SK-N-SH treated with all-trans-retinoic acid at 6 μM for 48 hours (cell line): ENCODE results near the gene NFATC2IP.

ENCODE experiments used
- ATAC-seq: fragments of 200-7000 bp; cut with Tn5 transposase; 3 replicates; pipeline ENCODE4 v1.9.1; 2020; ENCODE audit warnings: mild to moderate bottlenecking, moderate library complexity
- BACH2 ChIP-seq: fragments of 250-450 bp; sonication (Bioruptor Pico); IDR thresholded peaks from 2 replicates; pipeline ENCODE4 v1.9.0; 2021; ENCODE audit warnings: mild to moderate bottlenecking, borderline replicate concordance
- CSDC2 ChIP-seq: fragments of 250-450 bp; sonication (Bioruptor Pico); IDR thresholded peaks from 2 replicates; pipeline ENCODE4 v1.5.0; 2020; ENCODE audit warnings: mild to moderate bottlenecking, moderate library complexity
- ISL1 ChIP-seq: fragments of 250-450 bp; sonication (Bioruptor Pico); IDR thresholded peaks from 2 replicates; pipeline ENCODE4 v2.1.2; 2022; ENCODE audit warnings: mild to moderate bottlenecking, moderate library complexity
- OSR1 ChIP-seq: fragments of 250-450 bp; sonication (Bioruptor Pico); IDR thresholded peaks from 2 replicates; pipeline ENCODE4 v1.8.0; 2022; ENCODE audit warnings: moderate library complexity, mild to moderate bottlenecking, inconsistent platforms
- PPARA ChIP-seq: fragments of 250-450 bp; sonication (Bioruptor Pico); IDR thresholded peaks from 2 replicates; pipeline ENCODE4 v1.5.0; 2020; ENCODE audit warnings: mild to moderate bottlenecking, borderline replicate concordance
- RARB ChIP-seq: fragments of 250-450 bp; sonication (Bioruptor Pico); IDR thresholded peaks from 2 replicates; pipeline ENCODE4 v1.8.0; 2021; ENCODE audit warnings: mild to moderate bottlenecking, moderate library complexity
- SNAI2 ChIP-seq: fragments of 250-450 bp; sonication (Bioruptor Pico); IDR thresholded peaks from 2 replicates; pipeline ENCODE4 v1.5.0; 2020; ENCODE audit warnings: mild to moderate bottlenecking, moderate library complexity
- TCF4 ChIP-seq: fragments of 250-450 bp; sonication (Bioruptor Pico); IDR thresholded peaks from 2 replicates; pipeline ENCODE4 v1.8.0; 2021; ENCODE audit warnings: mild to moderate bottlenecking, moderate library complexity, borderline replicate concordance
- TOX ChIP-seq: fragments of 250-450 bp; sonication (Bioruptor Pico); IDR thresholded peaks from 2 replicates; pipeline ENCODE4 v1.8.0; 2021; ENCODE audit warnings: mild to moderate bottlenecking, moderate library complexity, borderline replicate concordance
- ZC3H10 ChIP-seq: fragments of 250-450 bp; sonication (Bioruptor Pico); IDR thresholded peaks from 2 replicates; pipeline ENCODE4 v1.5.1; 2021; ENCODE audit warnings: mild to moderate bottlenecking, moderate library complexity
- ZFP3 ChIP-seq: fragments of 250-450 bp; sonication (Bioruptor Pico); IDR thresholded peaks from 2 replicates; pipeline ENCODE4 v1.5.0; 2020; ENCODE audit warnings: mild to moderate bottlenecking, moderate library complexity
- ZFP30 ChIP-seq: fragments of 450-650 bp; formaldehyde crosslinking; IDR thresholded peaks from 2 replicates; pipeline ENCODE4 v1.5.0; 2022; ENCODE audit warnings: mild to moderate bottlenecking, moderate library complexity
- ZNF565 ChIP-seq: fragments of 450-650 bp; formaldehyde crosslinking; conservative IDR thresholded peaks from 2 replicates; pipeline ENCODE4 v1.5.0; 2020; ENCODE audit warnings: low read depth, mild to moderate bottlenecking, moderate library complexity
- ZNF70 ChIP-seq: fragments of 450-650 bp; formaldehyde crosslinking; IDR thresholded peaks from 2 replicates; pipeline ENCODE4 v1.5.0; 2020; ENCODE audit warnings: mild to moderate bottlenecking, moderate library complexity
- ZNF8 ChIP-seq: fragments of 450-650 bp; formaldehyde crosslinking; IDR thresholded peaks from 2 replicates; pipeline ENCODE4 v1.5.0; 2020; ENCODE audit warnings: mild to moderate bottlenecking, moderate library complexity
- TF ChIP-seq, protein P1 (sequence below): fragments of 250-450 bp; sonication (Bioruptor Pico); IDR thresholded peaks from 2 replicates; pipeline ENCODE4 v1.5.0; 2020; ENCODE audit warnings: mild to moderate bottlenecking, moderate library complexity
- TF ChIP-seq, protein P2 (sequence below): fragments of 250-450 bp; sonication (Bioruptor Pico); IDR thresholded peaks from 2 replicates; pipeline ENCODE4 v1.5.1; 2020; ENCODE audit warnings: low read depth, mild to moderate bottlenecking, moderate library complexity
- TF ChIP-seq, protein P3 (sequence below): fragments of 250-450 bp; sonication (Bioruptor Pico); IDR thresholded peaks from 2 replicates; pipeline ENCODE4 v1.8.0; 2021; ENCODE audit warnings: low read depth, mild to moderate bottlenecking, moderate library complexity, borderline replicate concordance
- TF ChIP-seq, protein P4 (sequence below): fragments of 250-450 bp; sonication (Bioruptor Pico); IDR thresholded peaks from 2 replicates; pipeline ENCODE4 v1.5.1; 2021; ENCODE audit warnings: mild to moderate bottlenecking, moderate library complexity

Gene NFATC2IP

DNA sequence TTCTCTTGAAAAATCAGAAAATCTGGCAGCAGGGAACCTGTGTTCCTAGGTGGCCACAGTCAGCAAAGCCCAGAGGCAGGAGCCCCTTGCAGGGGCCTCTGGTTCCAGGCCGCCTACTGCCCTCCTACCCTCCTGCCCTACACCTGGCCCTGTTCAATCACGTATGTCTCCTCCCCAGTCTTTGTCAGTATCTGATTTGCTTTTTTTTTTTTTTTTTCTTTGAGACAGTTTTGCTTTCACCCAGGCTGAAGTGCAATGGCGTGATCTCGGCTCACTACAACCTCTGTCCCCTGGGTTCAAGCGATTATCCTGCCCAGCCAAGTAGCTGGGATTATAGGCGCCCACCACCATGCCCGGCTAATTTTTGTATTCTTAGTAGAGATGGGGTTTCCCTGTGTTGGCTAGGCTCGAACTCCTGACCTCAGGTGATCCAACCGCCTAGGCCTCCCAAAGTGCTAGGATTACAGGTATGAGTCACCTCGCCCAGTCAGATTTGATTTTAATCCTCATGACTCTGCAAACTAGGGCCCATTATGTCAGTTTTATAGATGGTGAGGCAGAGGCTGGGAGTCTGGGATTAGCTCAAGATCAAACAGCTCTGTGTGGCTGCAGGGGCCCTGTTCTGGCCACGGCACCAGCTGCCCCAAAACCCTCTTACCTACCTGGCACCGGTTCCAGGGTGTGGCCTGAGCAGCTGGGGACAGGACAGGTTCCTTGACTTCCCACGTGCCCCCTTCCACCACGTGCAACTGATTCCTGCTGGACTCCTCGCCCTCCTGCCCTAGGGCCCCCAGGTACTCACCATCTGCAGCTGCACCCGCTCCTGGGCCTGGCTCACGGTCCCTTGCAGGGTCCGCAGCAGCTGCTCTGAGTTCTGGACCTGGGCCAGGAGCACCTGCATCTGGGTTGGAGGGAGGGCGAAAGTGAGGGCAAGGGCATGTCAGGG, 40.4 kb upstream of the NFATC2IP start (continued):
- TF ChIP-seq TCF4 (CRISPR knock-in tag), result no peak

DNA sequence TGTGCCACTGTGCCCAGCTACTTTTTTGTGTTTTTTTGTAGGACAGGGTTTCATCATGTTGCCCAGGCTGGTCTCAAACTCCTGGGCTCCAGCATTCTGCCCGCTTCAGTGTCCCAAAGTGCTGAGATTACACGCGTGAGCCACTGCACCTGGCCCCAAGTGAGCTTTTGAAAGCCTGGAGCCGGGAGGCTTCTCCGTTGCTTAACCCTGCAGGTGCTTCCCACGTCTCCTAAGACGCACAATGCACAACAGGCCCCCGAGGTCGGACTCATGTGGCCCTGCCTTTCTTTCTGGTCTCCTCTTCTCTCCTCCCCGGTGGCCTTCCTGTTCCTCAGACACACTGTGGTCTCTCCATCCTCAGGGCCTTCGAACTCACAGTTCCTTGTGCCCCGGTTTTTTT, 38.2 kb upstream of the NFATC2IP start:
- TF ChIP-seq ZNF8 (no peak), ZFP3 (no peak), BACH2 (no peak), TCF4 (CRISPR knock-in tag) (no peak)
- ATAC-seq, result no peak

DNA sequence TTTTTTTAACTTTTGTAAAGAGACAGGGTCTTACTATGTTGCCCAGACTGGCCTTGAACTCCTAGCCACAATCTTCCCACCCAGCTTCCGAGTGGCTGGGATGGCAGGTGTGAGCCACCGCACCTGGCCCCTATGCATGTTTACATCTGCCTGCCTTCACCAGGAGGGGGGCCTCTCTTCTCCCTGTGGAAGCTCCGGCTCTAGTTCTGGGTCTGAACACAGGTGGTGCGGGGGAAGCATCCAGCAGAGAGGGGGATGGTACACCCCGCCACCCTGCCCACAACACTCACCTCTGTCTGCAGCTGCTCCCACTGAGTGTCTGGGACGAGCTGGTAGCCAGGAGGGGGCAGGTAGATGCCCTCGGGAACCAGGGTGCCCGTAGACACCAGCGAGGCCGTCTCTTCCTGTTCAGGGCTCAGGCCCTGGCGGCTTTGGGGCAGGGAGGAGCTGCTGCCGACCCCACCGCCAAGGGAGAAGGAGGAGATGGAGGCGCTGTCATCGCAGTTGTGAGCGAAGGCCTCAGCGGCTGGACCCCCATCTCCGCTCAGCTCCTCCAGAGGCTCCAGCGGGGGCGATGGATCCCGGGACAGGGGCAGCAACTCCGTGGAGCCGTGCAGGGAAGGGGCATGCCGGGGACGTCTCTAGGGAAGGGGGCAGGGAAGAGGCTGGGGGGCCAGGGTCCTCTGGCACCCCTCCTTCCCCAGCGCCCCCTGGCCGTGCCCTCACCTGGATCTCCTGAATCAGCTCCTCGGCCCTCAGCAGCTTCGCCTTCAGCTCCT, 36.6 kb upstream of the NFATC2IP start:
- TF ChIP-seq OSR1 (CRISPR knock-in tag), result no peak
- TF ChIP-seq, protein P1, sequence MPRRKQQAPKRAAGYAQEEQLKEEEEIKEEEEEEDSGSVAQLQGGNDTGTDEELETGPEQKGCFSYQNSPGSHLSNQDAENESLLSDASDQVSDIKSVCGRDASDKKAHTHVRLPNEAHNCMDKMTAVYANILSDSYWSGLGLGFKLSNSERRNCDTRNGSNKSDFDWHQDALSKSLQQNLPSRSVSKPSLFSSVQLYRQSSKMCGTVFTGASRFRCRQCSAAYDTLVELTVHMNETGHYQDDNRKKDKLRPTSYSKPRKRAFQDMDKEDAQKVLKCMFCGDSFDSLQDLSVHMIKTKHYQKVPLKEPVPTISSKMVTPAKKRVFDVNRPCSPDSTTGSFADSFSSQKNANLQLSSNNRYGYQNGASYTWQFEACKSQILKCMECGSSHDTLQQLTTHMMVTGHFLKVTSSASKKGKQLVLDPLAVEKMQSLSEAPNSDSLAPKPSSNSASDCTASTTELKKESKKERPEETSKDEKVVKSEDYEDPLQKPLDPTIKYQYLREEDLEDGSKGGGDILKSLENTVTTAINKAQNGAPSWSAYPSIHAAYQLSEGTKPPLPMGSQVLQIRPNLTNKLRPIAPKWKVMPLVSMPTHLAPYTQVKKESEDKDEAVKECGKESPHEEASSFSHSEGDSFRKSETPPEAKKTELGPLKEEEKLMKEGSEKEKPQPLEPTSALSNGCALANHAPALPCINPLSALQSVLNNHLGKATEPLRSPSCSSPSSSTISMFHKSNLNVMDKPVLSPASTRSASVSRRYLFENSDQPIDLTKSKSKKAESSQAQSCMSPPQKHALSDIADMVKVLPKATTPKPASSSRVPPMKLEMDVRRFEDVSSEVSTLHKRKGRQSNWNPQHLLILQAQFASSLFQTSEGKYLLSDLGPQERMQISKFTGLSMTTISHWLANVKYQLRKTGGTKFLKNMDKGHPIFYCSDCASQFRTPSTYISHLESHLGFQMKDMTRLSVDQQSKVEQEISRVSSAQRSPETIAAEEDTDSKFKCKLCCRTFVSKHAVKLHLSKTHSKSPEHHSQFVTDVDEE, result no peak
- ATAC-seq, result no peak

DNA sequence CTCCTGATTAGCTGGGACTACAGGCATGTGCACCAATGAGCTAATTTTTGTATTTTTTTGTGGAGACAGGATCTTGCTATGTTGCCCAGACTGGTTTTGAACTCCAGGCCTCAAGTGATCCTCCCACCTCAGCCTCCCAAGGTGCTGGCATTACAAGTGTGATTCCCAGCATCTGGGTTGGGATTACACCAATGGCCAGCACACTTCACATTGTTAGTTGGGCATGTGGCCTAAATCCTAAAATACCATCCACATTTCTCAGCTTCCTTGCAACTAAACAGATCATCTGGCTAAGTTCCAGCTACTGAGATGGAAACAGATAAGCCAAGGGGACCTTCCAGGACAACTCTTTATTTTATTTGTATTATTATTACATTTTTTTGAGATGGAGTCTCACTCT, 35.6 kb upstream of the NFATC2IP start:
- ATAC-seq, result peak; percentile 65
- TF ChIP-seq ISL1 (CRISPR knock-in tag), result 0 out of 2 replicates have a peak, but pooled peaks have one; percentile 26
- TF ChIP-seq RARB (CRISPR knock-in tag), result no peak
- TF ChIP-seq, all 23 proteins: peak for 1

DNA sequence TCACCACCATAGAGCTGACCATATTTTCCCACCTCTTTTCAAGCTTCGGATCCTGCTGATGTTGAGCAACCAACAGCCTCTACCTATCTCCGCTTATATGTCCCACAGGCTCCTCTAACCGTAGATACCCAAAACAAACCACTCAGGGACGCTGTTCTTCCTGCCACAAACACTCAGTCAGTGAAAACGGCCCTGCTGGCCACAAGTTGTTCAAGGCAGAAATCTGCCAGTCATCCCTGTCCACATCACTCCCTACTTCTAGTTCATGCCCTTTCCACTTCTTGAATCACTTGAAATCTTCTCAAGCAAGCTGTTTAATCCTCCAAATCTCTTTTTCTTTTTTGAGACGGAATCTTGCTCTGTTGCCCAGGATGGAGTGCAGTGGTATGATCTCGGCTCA, 33.6 kb upstream of the NFATC2IP start:
- no peak for ATAC-seq
- no peak for TF ChIP-seq ZNF565 (CRISPR knock-in tag)
- TF ChIP-seq, protein P1, result no peak
- TF ChIP-seq ZFP3, result no peak
- no peak for TF ChIP-seq SNAI2 (CRISPR knock-in tag)
- TF ChIP-seq TOX (CRISPR knock-in tag), result no peak
- TF ChIP-seq, protein P2, sequence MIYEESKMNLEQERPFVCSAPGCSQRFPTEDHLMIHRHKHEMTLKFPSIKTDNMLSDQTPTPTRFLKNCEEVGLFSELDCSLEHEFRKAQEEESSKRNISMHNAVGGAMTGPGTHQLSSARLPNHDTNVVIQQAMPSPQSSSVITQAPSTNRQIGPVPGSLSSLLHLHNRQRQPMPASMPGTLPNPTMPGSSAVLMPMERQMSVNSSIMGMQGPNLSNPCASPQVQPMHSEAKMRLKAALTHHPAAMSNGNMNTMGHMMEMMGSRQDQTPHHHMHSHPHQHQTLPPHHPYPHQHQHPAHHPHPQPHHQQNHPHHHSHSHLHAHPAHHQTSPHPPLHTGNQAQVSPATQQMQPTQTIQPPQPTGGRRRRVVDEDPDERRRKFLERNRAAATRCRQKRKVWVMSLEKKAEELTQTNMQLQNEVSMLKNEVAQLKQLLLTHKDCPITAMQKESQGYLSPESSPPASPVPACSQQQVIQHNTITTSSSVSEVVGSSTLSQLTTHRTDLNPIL, result no peak
- TF ChIP-seq TCF4 (CRISPR knock-in tag), result no peak
- no peak for TF ChIP-seq CSDC2 (CRISPR knock-in tag)
- TF ChIP-seq OSR1 (CRISPR knock-in tag), result no peak
- TF ChIP-seq, protein P3, sequence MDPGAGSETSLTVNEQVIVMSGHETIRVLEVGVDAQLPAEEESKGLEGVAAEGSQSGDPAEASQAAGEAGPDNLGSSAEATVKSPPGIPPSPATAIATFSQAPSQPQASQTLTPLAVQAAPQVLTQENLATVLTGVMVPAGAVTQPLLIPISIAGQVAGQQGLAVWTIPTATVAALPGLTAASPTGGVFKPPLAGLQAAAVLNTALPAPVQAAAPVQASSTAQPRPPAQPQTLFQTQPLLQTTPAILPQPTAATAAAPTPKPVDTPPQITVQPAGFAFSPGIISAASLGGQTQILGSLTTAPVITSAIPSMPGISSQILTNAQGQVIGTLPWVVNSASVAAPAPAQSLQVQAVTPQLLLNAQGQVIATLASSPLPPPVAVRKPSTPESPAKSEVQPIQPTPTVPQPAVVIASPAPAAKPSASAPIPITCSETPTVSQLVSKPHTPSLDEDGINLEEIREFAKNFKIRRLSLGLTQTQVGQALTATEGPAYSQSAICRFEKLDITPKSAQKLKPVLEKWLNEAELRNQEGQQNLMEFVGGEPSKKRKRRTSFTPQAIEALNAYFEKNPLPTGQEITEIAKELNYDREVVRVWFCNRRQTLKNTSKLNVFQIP (CRISPR knock-in tag), result no peak
- TF ChIP-seq, protein P4, sequence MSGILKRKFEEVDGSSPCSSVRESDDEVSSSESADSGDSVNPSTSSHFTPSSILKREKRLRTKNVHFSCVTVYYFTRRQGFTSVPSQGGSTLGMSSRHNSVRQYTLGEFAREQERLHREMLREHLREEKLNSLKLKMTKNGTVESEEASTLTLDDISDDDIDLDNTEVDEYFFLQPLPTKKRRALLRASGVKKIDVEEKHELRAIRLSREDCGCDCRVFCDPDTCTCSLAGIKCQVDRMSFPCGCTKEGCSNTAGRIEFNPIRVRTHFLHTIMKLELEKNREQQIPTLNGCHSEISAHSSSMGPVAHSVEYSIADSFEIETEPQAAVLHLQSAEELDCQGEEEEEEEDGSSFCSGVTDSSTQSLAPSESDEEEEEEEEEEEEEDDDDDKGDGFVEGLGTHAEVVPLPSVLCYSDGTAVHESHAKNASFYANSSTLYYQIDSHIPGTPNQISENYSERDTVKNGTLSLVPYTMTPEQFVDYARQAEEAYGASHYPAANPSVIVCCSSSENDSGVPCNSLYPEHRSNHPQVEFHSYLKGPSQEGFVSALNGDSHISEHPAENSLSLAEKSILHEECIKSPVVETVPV (CRISPR knock-in tag), result no peak
- TF ChIP-seq ZC3H10 (CRISPR knock-in tag), result no peak
- no peak for TF ChIP-seq ZFP30 (CRISPR knock-in tag)
- no peak for TF ChIP-seq ZNF70 (CRISPR knock-in tag)
- TF ChIP-seq ZNF8, result no peak
- no peak for TF ChIP-seq ISL1 (CRISPR knock-in tag)
- no peak for TF ChIP-seq PPARA (CRISPR knock-in tag)
